Tibial nerve (tissue), 3 donors: ENCODE data around the gene NEK3.

ENCODE experiments used
- POLR2A ChIP-seq, 2 donors: fragments of 450-650 bp; IDR thresholded peaks; one replicate each; pipeline ENCODE4 v1.6.1; 2017; ENCODE audit warnings: antibody characterized with exemption in 2 of 2, mild to moderate bottlenecking in 2 of 2, moderate library complexity in 2 of 2
- TF ChIP-seq, protein P1 (sequence below), 5 experiments: fragments of 200-600 bp in 3 of 5; fragments of 450-650 bp in 2 of 5; sonication (generic) in 3 of 5; IDR thresholded peaks; one replicate each; pipeline ENCODE4 v1.5.1; 2016 to 2019; ENCODE audit warnings: antibody characterized with exemption in 5 of 5, mild to moderate bottlenecking in 3 of 5, moderate library complexity in 2 of 5

DNA sequence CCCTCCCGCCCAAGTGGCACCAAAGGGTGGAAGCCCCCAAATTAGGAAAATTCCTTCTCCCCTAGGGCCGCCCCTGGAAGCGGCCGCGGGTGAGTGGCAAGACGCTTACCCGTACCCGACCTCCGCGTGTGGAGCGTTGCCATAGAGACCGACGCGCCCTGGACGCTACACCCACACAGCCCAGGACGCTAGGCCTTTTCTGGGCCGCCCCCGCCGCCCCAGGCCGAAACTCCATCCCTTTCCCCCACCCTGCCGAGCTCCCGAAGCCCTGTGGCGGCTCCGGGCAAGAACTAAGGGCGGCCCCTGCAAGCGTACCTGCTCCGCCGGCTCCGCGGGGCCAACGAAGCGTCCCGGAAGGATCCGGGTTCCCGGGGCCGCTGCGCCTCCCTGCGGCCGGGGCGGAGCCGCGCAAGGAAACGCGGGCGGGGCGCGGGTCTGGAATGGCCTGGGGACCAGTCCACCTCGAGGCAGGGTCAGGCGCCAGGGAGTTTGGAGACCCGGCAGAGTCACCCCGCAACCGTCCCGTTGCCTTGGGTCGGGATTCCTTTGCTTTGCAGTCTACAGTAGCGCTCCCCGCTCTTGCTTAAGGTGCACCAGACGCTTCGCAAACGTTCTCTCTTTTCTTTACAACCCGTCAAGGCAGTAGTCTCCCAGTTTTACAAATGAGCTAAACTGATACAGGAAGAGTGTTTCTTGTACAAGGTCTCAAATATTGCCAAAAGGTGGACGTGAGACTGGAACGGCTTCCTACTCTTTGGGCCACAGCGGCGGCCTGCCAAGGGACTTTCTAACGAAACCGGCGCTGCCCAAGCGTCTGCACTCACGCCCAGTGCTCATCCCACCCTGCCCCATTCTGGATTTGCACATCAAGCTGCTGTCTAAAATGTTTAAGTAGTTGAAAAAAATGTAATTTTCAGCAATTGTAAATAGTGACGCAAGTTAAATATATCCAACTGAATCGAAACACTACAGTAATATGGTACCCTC, 30.4 kb downstream of the NEK3 start, which contains the start of gene NEK5:
- TF ChIP-seq POLR2A (IDR thresholded peaks at IDR 0.05): no peak
- TF ChIP-seq, protein P1, sequence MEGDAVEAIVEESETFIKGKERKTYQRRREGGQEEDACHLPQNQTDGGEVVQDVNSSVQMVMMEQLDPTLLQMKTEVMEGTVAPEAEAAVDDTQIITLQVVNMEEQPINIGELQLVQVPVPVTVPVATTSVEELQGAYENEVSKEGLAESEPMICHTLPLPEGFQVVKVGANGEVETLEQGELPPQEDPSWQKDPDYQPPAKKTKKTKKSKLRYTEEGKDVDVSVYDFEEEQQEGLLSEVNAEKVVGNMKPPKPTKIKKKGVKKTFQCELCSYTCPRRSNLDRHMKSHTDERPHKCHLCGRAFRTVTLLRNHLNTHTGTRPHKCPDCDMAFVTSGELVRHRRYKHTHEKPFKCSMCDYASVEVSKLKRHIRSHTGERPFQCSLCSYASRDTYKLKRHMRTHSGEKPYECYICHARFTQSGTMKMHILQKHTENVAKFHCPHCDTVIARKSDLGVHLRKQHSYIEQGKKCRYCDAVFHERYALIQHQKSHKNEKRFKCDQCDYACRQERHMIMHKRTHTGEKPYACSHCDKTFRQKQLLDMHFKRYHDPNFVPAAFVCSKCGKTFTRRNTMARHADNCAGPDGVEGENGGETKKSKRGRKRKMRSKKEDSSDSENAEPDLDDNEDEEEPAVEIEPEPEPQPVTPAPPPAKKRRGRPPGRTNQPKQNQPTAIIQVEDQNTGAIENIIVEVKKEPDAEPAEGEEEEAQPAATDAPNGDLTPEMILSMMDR (IDR thresholded peaks at IDR 0.05): peak; percentile 42 to 79 (median 68)
